Lung (tissue), 12 donors: ENCODE measurements around the gene SLC35F3. TPM values are rescaled to one million over a fixed set of nuclear protein-coding genes. Genes with fewer than 3 reads are reported as not detected.
A peak's percentile ranks its signal among the peaks of the same experiment; 100 is the strongest.

Experiments used
- ATAC-seq: fragments of 200-7000 bp; cut with Tn5 transposase; one replicate; pipeline ENCODE4 v1.9.1; 2020; ENCODE audit warnings: moderate number of reproducible peaks; ENCODE audit not compliant: insufficient read depth, low FRiP score
- DNase-seq, 3 donors: peaks; one replicate each; pipeline ENCODE4 v3.0.0-alpha.2; 2013 to 2017
- H3K27ac ChIP-seq, 2 donors: one replicate each; pipeline ENCODE4 v1.5.1; 2013; ENCODE audit warnings: mild to moderate bottlenecking in 2 of 2, moderate library complexity in 2 of 2, control low read depth in 1 of 2, inconsistent platforms in 1 of 2, low read depth in 1 of 2, low read length in 1 of 2
- H3K27me3 ChIP-seq, 3 donors: one replicate each; pipeline ENCODE4 v1.5.1; 2013; ENCODE audit warnings: low read length in 2 of 3; ENCODE audit not compliant: control insufficient read depth in 3 of 3, insufficient read depth in 3 of 3
- H3K36me3 ChIP-seq, 4 donors: one replicate each; pipeline ENCODE4 v1.5.1; 2013; ENCODE audit warnings: low read length in 4 of 4, mild to moderate bottlenecking in 1 of 4, moderate library complexity in 1 of 4; ENCODE audit not compliant: control insufficient read depth in 4 of 4, insufficient read depth in 4 of 4
- H3K4me1 ChIP-seq, 5 donors: one replicate each; pipeline ENCODE4 v1.5.1; 2013; ENCODE audit warnings: low read length in 5 of 5, mild to moderate bottlenecking in 2 of 5, moderate library complexity in 1 of 5; ENCODE audit not compliant: control insufficient read depth in 5 of 5, insufficient read depth in 5 of 5
- H3K4me3 ChIP-seq: one replicate; pipeline ENCODE4 v1.5.1; 2013; ENCODE audit warnings: mild to moderate bottlenecking, control low read depth, moderate library complexity
- H3K9ac ChIP-seq, 2 donors: one replicate each; pipeline ENCODE4 v1.5.1; 2013; ENCODE audit warnings: low read length in 2 of 2, control low read depth in 1 of 2; ENCODE audit not compliant: insufficient read depth in 1 of 2
- H3K9me3 ChIP-seq, 4 donors: one replicate each; pipeline ENCODE4 v1.5.1; 2013; ENCODE audit warnings: low read length in 3 of 4, mild to moderate bottlenecking in 1 of 4, moderate library complexity in 1 of 4; ENCODE audit not compliant: control insufficient read depth in 4 of 4, insufficient read depth in 3 of 4
- WGBS, 2 donors: extraction: QIAGEN DNeasy Blood & Tissue Kit; methylation state at CpG; one replicate each; pipeline ENCODE4 v1.1.7; 2013; 5-methylcytosine and 5-hydroxymethylcytosine counted together
- polyA plus RNA-seq, 2 donors: library from polyadenylated mRNA; stranded (reverse); fragments of 200-250 nt; gene quantifications; one replicate each; pipeline ENCODE4 v1.2.1, GENCODE V29; 2013
- total RNA-seq, 2 donors: library from RNA; depleted of rRNA in 1 of 2; stranded (reverse); fragments of >200 nt in 1 of 2; gene quantifications; one replicate each; pipeline ENCODE4 v1.2.1, GENCODE V29; 2014 to 2021
- TF ChIP-seq, protein P1 (sequence below): IDR thresholded peaks from 2 replicates; pipeline ENCODE4 v1.5.1; 2012; ENCODE audit warnings: mild to moderate bottlenecking; ENCODE audit errors: control extremely low read depth, extremely low read depth
- donor health status: control.
- donor health status: control.
- donor health status: Bipolar disorder and iron deficiency.
- donor health status: healthy.
- donor health status: DM: yes; HTN: yes; CAD: no.

Gene SLC35F3
- total and polyA plus RNA-seq, 4 donors: 0.09 to 1.4 (median 0.48) TPM

DNA sequence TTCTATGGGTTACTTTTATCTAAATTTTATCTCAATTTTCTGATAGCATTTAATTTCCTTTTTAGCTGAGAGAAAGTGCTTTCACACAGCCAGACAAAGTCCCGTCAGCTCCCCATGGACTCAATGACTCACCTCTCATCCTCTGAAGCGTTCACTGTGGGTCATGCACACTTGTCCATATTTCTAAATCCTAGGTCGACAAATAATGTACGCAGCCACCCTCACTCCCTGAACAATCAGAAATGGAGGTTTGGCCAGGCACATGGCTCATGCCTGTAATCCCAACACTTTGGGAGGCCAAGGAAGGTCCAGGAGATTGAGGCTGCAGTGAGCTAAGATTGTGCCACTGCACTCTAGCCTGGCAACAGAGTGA lies 426.4 kb downstream of the SLC35F3 start:
- 86 to 89% methylated on average over 4 of the region's 4 CpGs for WGBS, 2 donors

DNA sequence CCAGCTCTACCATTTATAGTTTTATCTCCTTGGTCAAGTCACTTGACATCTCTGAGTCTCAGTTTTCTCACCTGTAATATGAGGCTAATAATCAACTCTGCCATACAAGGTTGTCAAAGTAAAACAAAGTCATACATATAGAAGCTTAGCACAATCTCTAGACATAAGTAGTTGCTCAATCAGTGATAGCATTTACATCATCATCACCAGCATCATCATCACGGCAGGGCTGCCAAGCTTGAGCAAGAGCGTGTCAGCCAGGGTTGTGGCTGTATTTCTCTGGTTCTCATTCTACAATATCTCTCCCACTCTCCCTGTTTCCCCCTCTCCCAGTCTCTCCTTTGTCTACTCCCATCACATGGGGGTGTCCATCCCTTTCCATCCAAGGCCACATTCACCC lies 427.0 kb downstream of the SLC35F3 start:
- peaks cover 0 to 2% (median 0%) of the 10 kb centered on the region in 4 donors for H3K9me3 ChIP-seq
- ATAC-seq (no peak), DNase-seq (peak in 1 of 3 donors; percentile 7)
- H3K9ac ChIP-seq: no peak overlapping the region
- no peak overlapping the region for H3K4me3 ChIP-seq
- no peaks in the 10 kb centered on the region for H3K36me3 ChIP-seq
- WGBS, 2 donors: 39 to 61% methylated on average over 2 of the region's 2 CpGs
- TF ChIP-seq, protein P1, sequence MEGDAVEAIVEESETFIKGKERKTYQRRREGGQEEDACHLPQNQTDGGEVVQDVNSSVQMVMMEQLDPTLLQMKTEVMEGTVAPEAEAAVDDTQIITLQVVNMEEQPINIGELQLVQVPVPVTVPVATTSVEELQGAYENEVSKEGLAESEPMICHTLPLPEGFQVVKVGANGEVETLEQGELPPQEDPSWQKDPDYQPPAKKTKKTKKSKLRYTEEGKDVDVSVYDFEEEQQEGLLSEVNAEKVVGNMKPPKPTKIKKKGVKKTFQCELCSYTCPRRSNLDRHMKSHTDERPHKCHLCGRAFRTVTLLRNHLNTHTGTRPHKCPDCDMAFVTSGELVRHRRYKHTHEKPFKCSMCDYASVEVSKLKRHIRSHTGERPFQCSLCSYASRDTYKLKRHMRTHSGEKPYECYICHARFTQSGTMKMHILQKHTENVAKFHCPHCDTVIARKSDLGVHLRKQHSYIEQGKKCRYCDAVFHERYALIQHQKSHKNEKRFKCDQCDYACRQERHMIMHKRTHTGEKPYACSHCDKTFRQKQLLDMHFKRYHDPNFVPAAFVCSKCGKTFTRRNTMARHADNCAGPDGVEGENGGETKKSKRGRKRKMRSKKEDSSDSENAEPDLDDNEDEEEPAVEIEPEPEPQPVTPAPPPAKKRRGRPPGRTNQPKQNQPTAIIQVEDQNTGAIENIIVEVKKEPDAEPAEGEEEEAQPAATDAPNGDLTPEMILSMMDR: no peak
- no peak overlapping the region for H3K27ac ChIP-seq
- H3K27me3 ChIP-seq: peaks cover 0 to 2% (median 0%) of the 10 kb centered on the region in 3 donors
- peaks cover 0 to 3% (median 0%) of the 10 kb centered on the region in 5 donors for H3K4me1 ChIP-seq

More for the DNA sequence above, 426.4 kb downstream of the SLC35F3 start:
- H3K9me3 ChIP-seq: no peaks in the 10 kb centered on the region
- peaks cover 0 to 3% (median 2%) of the 10 kb centered on the region in 3 donors for H3K27me3 ChIP-seq
- no peak overlapping the region for H3K4me3 ChIP-seq
- peaks cover 0 to 3% (median 0%) of the 10 kb centered on the region in 5 donors for H3K4me1 ChIP-seq
- ATAC-seq (no peak), DNase-seq (no peak)
- TF ChIP-seq, protein P1: no peak
- H3K27ac ChIP-seq: no peak overlapping the region
- no peak overlapping the region for H3K9ac ChIP-seq
- no peaks in the 10 kb centered on the region for H3K36me3 ChIP-seq

DNA sequence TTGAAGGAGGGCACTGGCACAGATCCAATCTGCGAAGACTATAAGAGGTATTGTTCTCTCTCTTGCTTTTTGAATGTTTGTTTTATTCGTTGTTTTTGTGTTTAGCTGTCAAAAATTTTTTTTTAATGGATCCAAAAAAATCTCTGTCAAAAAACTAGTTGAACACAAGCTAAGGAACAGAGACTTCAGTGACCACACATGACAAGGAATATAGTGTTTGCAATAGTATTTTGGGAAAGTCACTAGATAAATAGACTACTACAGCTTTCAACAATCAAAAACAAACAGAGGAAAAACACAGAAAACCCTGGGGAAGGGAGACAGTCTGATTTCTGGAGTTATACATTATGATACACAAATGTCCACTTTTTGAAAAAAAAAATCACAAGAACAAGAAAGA lies 431.9 kb downstream of the SLC35F3 start:
- H3K9ac ChIP-seq: no peak overlapping the region
- 80 to 91% methylated on average over 2 of the region's 2 CpGs for WGBS, 2 donors
- TF ChIP-seq, protein P1: no peak
- H3K4me3 ChIP-seq: no peak overlapping the region
- H3K27me3 ChIP-seq: no peaks in the 10 kb centered on the region
- no peak for ATAC-seq
- H3K36me3 ChIP-seq: no peaks in the 10 kb centered on the region
- no peak for DNase-seq
- no peaks in the 10 kb centered on the region for H3K4me1 ChIP-seq
- H3K27ac ChIP-seq: no peak overlapping the region
- peaks cover 0 to 10% (median 4%) of the 10 kb centered on the region in 4 donors for H3K9me3 ChIP-seq

DNA sequence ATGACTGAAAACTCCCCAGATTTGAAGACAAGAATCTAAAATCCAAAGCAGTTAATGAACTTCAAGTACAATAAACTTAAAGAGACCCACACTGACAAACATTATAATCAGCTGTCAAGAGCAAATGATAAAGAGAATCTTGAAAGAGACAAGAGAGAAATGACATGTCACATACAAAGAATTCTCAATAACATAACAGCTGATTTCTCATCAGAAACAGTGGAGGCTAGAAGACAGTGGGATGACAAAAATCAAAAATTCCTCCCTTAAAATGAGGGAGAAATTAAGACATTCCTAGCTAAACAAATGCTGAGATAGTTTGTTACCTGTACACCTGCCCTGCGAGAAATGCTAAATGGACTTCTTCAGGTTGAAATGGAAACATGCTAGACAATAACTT lies 432.8 kb downstream of the SLC35F3 start:
- no peak for ATAC-seq
- TF ChIP-seq, protein P1: no peak
- Histone ChIP-seq H3K4me3 (no peak overlapping the region), H3K4me1 (no peaks in the 10 kb centered on the region), H3K27me3 (no peaks in the 10 kb centered on the region), H3K9me3 (peaks cover 0 to 10% (median 4%) of the 10 kb centered on the region in 4 donors), H3K36me3 (no peaks in the 10 kb centered on the region), H3K27ac (no peak overlapping the region), H3K9ac (no peak overlapping the region)
- WGBS, 2 donors: 96 to 99% methylated on average over 1 of the region's 1 CpG
- DNase-seq: no peak
